DND-41 (cell line): ENCODE data around the gene SMIM36.

Experiments
- ATAC-seq: fragments of 200-7000 bp; cut with Tn5 transposase; 3 replicates; pipeline ENCODE4 v1.9.1; 2021; ENCODE audit warnings: low read depth; ENCODE audit not compliant: insufficient read depth
- DNase-seq: peaks from one replicate; pipeline ENCODE4 v3.0.0-alpha.2; 2020
- H2AFZ ChIP-seq: 2 replicates; pipeline ENCODE4 v1.6.0; 2012; ENCODE audit warnings: low read depth, low read length
- H3K27ac ChIP-seq: 2 replicates; pipeline ENCODE4 v1.5.1; 2012; ENCODE audit warnings: low read length, inconsistent platforms
- H3K27me3 ChIP-seq: fragments of 200-600 bp; sonication (generic); 2 replicates; pipeline ENCODE4 v1.6.0; 2012; ENCODE audit warnings: low read length, mild to moderate bottlenecking, inconsistent platforms; ENCODE audit not compliant: insufficient read depth, poor library complexity
- H3K36me3 ChIP-seq: 2 replicates; pipeline ENCODE4 v1.5.1; 2012; ENCODE audit warnings: low read length, inconsistent platforms; ENCODE audit not compliant: insufficient read depth
- H3K4me1 ChIP-seq: 2 replicates; pipeline ENCODE4 v1.5.1; 2012; ENCODE audit warnings: mild to moderate bottlenecking, low read length; ENCODE audit not compliant: insufficient read depth
- H3K4me2 ChIP-seq: 2 replicates; pipeline ENCODE4 v1.6.0; 2012; ENCODE audit warnings: mild to moderate bottlenecking, moderate library complexity, low read length, inconsistent platforms; ENCODE audit not compliant: insufficient read depth
- H3K4me3 ChIP-seq, 2 experiments: fragments of 200-600 bp in 1 of 2; shearing (Covaris generic) in 1 of 2; 2 replicates each; pipeline ENCODE4 v1.5.1; 2012 to 2016; ENCODE audit warnings: inconsistent platforms in 2 of 2, low read length in 2 of 2, mild to moderate bottlenecking in 2 of 2, low read depth in 1 of 2, moderate library complexity in 1 of 2
- H3K79me2 ChIP-seq: 2 replicates; pipeline ENCODE4 v1.6.0; 2012; ENCODE audit warnings: low read length, inconsistent platforms; ENCODE audit not compliant: insufficient read depth
- H3K9ac ChIP-seq: 2 replicates; pipeline ENCODE4 v1.6.0; 2012; ENCODE audit warnings: low read depth, mild to moderate bottlenecking, inconsistent platforms, low read length, moderate library complexity
- H3K9me3 ChIP-seq: 2 replicates; pipeline ENCODE4 v1.5.1; 2012; ENCODE audit warnings: low read length, moderate library complexity, mild to moderate bottlenecking, inconsistent platforms; ENCODE audit not compliant: insufficient read depth, severe bottlenecking
- H4K20me1 ChIP-seq: 2 replicates; pipeline ENCODE4 v1.6.0; 2012; ENCODE audit warnings: low read length; ENCODE audit not compliant: insufficient read depth
- EZH2 ChIP-seq: IDR thresholded peaks from 3 replicates; pipeline ENCODE4 v1.6.1; 2012; ENCODE audit warnings: borderline replicate concordance, low read depth, mild to moderate bottlenecking, moderate library complexity, low read length, inconsistent platforms; ENCODE audit not compliant: severe bottlenecking
- TF ChIP-seq, protein P1 (sequence below): IDR thresholded peaks from 2 replicates; pipeline ENCODE4 v1.5.1; 2012; ENCODE audit warnings: borderline replicate concordance, low read length, moderate library complexity, mild to moderate bottlenecking; ENCODE audit not compliant: poor library complexity, severe bottlenecking; ENCODE audit errors: extremely low read depth

SMIM36 gene

DNA sequence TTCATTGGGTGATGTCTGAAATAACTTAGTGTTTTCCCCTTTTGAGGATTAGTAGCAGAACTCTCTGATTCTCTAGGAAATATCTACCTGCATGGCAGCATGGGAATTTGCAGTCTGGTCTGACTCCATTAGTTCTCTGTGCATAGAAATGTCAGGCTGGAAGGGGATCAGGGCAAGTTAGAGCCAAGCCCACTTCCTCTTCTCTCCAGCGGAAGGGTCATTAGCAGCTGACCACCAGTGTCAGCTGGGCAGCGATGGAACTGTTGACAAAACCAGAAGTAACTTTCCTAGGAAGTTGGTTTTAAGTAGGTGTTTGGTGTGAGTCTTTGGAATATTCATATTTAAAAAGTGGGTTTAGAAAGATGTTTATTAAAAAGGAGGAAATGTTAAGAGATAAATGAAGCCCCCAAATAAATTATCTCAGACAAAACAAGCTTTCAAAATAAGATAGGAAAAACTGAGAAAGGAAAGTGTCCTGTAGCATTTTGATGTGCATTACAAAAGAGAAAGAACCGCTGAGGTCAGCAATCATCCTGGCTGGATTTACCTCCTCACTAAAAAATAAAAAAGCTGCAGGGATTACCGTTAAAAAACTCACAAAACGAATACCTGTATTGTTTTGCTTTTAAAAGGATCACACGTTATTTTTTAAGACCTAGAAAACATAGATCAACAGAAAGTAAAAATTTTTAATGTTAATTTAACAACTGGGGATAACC is 57.3 kb downstream of the SMIM36 start:
- Histone ChIP-seq H3K4me3 (no peak overlapping the region), H3K79me2 (no peaks in the 10 kb centered on the region), H2AFZ (no peak overlapping the region), H3K27me3 (no peaks in the 10 kb centered on the region), H3K4me1 (peaks cover 5% of the 10 kb centered on the region; the same call in 1 of the 2 replicates), H4K20me1 (no peaks in the 10 kb centered on the region), H3K27ac (no peak overlapping the region), H3K36me3 (no peaks in the 10 kb centered on the region), H3K9ac (no peak overlapping the region), H3K4me2 (no peak overlapping the region), H3K9me3 (no peaks in the 10 kb centered on the region)
- ATAC-seq (no peak), DNase-seq (no peak)
- TF ChIP-seq EZH2, result no peak
- TF ChIP-seq, protein P1, sequence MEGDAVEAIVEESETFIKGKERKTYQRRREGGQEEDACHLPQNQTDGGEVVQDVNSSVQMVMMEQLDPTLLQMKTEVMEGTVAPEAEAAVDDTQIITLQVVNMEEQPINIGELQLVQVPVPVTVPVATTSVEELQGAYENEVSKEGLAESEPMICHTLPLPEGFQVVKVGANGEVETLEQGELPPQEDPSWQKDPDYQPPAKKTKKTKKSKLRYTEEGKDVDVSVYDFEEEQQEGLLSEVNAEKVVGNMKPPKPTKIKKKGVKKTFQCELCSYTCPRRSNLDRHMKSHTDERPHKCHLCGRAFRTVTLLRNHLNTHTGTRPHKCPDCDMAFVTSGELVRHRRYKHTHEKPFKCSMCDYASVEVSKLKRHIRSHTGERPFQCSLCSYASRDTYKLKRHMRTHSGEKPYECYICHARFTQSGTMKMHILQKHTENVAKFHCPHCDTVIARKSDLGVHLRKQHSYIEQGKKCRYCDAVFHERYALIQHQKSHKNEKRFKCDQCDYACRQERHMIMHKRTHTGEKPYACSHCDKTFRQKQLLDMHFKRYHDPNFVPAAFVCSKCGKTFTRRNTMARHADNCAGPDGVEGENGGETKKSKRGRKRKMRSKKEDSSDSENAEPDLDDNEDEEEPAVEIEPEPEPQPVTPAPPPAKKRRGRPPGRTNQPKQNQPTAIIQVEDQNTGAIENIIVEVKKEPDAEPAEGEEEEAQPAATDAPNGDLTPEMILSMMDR, result no peak

DNA sequence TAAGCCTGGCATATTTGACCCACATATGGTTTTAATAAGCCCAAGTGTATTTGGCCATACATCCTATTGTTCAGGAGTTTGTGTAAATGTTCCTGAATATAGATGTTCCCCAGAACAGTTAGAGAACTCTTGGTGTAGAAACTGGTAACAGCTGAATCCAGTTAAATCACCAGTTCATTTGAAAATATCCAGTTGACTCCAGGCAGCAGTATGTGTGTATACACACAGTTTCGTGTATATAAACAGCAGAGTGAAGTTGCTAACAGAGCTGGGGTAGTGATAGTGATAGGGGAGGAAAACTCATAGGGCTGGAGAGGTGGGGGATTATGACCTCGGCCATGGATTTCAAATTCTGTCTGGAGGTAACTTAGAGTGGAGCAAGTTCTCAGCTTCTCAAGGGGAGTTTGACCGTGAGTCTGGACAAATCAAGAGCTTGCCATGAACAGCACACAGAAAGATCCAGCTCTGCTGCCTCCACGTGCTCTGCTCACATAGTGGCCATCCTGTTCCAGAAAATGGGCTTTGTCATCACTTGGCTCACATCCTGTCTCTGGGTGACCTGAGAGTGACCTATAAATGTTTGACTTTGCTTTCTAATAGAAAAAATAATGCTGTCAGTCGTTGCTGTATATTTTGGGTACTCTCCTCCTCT is 59.0 kb downstream of the SMIM36 start:
- DNase-seq (no peak), ATAC-seq (no peak)
- no peak overlapping the region for H3K4me2 ChIP-seq
- no peak overlapping the region for H3K9ac ChIP-seq
- TF ChIP-seq EZH2, result no peak
- TF ChIP-seq, protein P1, result no peak
- no peaks in the 10 kb centered on the region for H3K79me2 ChIP-seq
- no peaks in the 10 kb centered on the region for H4K20me1 ChIP-seq
- no peaks in the 10 kb centered on the region for H3K9me3 ChIP-seq
- peaks cover 5% of the 10 kb centered on the region; the same call in 1 of the 2 replicates for H3K4me1 ChIP-seq
- no peak overlapping the region for H3K27ac ChIP-seq
- H2AFZ ChIP-seq, result no peak overlapping the region
- no peaks in the 10 kb centered on the region for H3K27me3 ChIP-seq
- no peak overlapping the region for H3K4me3 ChIP-seq
- no peaks in the 10 kb centered on the region for H3K36me3 ChIP-seq

DNA sequence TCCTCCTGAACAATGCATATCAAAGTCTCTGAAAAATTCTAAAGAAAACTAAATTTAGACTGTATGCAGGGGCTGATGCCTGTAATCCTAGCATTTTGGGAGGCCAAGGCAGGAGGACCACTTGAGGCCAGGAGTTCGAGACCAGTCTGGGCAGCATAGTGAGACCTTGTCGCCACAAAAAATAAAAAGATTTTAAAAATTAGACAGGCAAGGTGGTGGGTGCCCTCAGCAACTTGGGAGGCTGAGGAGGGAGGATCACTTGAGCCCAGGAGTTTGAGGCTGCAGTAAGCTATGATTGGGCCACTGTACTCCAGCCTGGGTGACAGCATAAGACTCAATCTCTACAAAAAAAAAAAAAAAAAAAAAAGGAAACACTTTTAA is 59.5 kb downstream of the SMIM36 start:
- ATAC-seq (no peak), DNase-seq (no peak)
- no peak overlapping the region for H3K27ac ChIP-seq
- no peak overlapping the region for H3K4me2 ChIP-seq
- no peak overlapping the region for H3K4me3 ChIP-seq
- no peak for TF ChIP-seq EZH2
- TF ChIP-seq, protein P1, result no peak
- H3K27me3 ChIP-seq, result no peaks in the 10 kb centered on the region
- peaks cover 5% of the 10 kb centered on the region; the same call in 1 of the 2 replicates for H3K4me1 ChIP-seq
- no peaks in the 10 kb centered on the region for H4K20me1 ChIP-seq
- no peak overlapping the region for H2AFZ ChIP-seq
- H3K79me2 ChIP-seq, result no peaks in the 10 kb centered on the region
- no peaks in the 10 kb centered on the region for H3K36me3 ChIP-seq
- H3K9ac ChIP-seq, result no peak overlapping the region
- no peaks in the 10 kb centered on the region for H3K9me3 ChIP-seq
